ENCODE results near the gene RUNX1.

The RUNX1 gene

GRCh38 chr21:35050348-35051286 is 1.5 kb upstream of the RUNX1 start:
- no peak for DNase-seq
- no peaks in the 10 kb centered on the region for H3K9me3 Mint-ChIP-seq
- peak overlapping the region; percentile 93 for H3K4me3 Mint-ChIP-seq
- CTCF ChIA-PET: interaction anchor here (0.7 to 4.8 kb wide), 15 partner anchors 12 to 789 kb away, joined by 3 to 27 read pairs (median 3); no protein-coding TSS in a partner anchor
- peaks cover 56% of the 10 kb centered on the region for H3K4me1 Mint-ChIP-seq
- peaks cover 16% of the 10 kb centered on the region for H3K36me3 Mint-ChIP-seq
- no peaks in the 10 kb centered on the region for H3K27me3 Mint-ChIP-seq
- peak overlapping the region; percentile 98 for H3K27ac Mint-ChIP-seq

- DNase-seq: peak; percentile 47
- H3K36me3 Mint-ChIP-seq: peaks cover 35% of the 10 kb centered on the region
- H3K27ac Mint-ChIP-seq: peak overlapping the region; percentile 98
- H3K4me3 Mint-ChIP-seq: peak overlapping the region; percentile 93
- no peaks in the 10 kb centered on the region for H3K9me3 Mint-ChIP-seq
- H3K27me3 Mint-ChIP-seq: no peaks in the 10 kb centered on the region
- peaks cover 80% of the 10 kb centered on the region for H3K4me1 Mint-ChIP-seq
- CTCF ChIA-PET: interaction anchor here (0.8 to 4.8 kb wide), 15 partner anchors 16 to 303 kb away, joined by 3 to 27 read pairs (median 4); no protein-coding TSS in a partner anchor
Observed at GRCh38 chr21:35048183-35048601, 910 bp downstream of the RUNX1 start.

- Mint-ChIP-seq H3K4me1 (peaks cover 82% of the 10 kb centered on the region), H3K27me3 (no peaks in the 10 kb centered on the region), H3K27ac (peak overlapping the region; percentile 98), H3K9me3 (no peaks in the 10 kb centered on the region), H3K36me3 (peaks cover 46% of the 10 kb centered on the region), H3K4me3 (peak overlapping the region; percentile 93)
- CTCF ChIA-PET: interaction anchor here (0.6 to 4.8 kb wide), 10 partner anchors 9 to 353 kb away, joined by 3 to 27 read pairs (median 8); no protein-coding TSS in a partner anchor
- DNase-seq: no peak
Observed at GRCh38 chr21:35046880-35047229, 2.2 kb downstream of the RUNX1 start.

- no peaks in the 10 kb centered on the region for H3K27me3 Mint-ChIP-seq
- H3K27ac Mint-ChIP-seq: peak overlapping the region; percentile 98
- H3K36me3 Mint-ChIP-seq: peaks cover 51% of the 10 kb centered on the region
- peak overlapping the region; percentile 93 for H3K4me3 Mint-ChIP-seq
- no peaks in the 10 kb centered on the region for H3K9me3 Mint-ChIP-seq
- peaks cover 82% of the 10 kb centered on the region for H3K4me1 Mint-ChIP-seq
- peak; percentile 30 for DNase-seq
- CTCF ChIA-PET: interaction anchor here (0.6 to 2.9 kb wide), 7 partner anchors 9 to 354 kb away, joined by 3 to 14 read pairs (median 9); no protein-coding TSS in a partner anchor
Observed at GRCh38 chr21:35046263-35046624, 2.9 kb downstream of the RUNX1 start.

GRCh38 chr21:35045542-35046262 is 3.4 kb downstream of the RUNX1 start:
- DNase-seq: peak; percentile 66
- Mint-ChIP-seq H3K9me3 (no peaks in the 10 kb centered on the region), H3K27me3 (no peaks in the 10 kb centered on the region), H3K36me3 (peaks cover 56% of the 10 kb centered on the region), H3K4me3 (peak overlapping the region; percentile 93), H3K4me1 (peaks cover 82% of the 10 kb centered on the region), H3K27ac (peak overlapping the region; percentile 98)
- CTCF ChIA-PET: interaction anchor here (2.5 kb wide), 1 partner anchor 17 kb away, joined by 10 read pairs; no protein-coding TSS in a partner anchor

GRCh38 chr21:35044770-35045541 is 4.1 kb downstream of the RUNX1 start:
- Mint-ChIP-seq H3K9me3 (no peaks in the 10 kb centered on the region), H3K4me3 (peak overlapping the region; percentile 93), H3K4me1 (peaks cover 80% of the 10 kb centered on the region), H3K36me3 (peaks cover 61% of the 10 kb centered on the region), H3K27ac (peak overlapping the region; percentile 98), H3K27me3 (no peaks in the 10 kb centered on the region)
- no peak for DNase-seq
- CTCF ChIA-PET: interaction anchor here (1.3 to 2.5 kb wide), 2 partner anchors 16 to 155 kb away, joined by 4 to 10 read pairs; no protein-coding TSS in a partner anchor

- Mint-ChIP-seq H3K27me3 (no peaks in the 10 kb centered on the region), H3K9me3 (no peaks in the 10 kb centered on the region), H3K4me3 (peak overlapping the region; percentile 93), H3K36me3 (peaks cover 63% of the 10 kb centered on the region), H3K4me1 (peaks cover 79% of the 10 kb centered on the region), H3K27ac (peak overlapping the region; percentile 98)
- DNase-seq: no peak
- CTCF ChIA-PET: interaction anchor here (0.7 to 1.8 kb wide), 5 partner anchors 15 to 356 kb away, joined by 3 to 5 read pairs (median 4); no protein-coding TSS in a partner anchor
Observed at GRCh38 chr21:35044128-35044527, 5.0 kb downstream of the RUNX1 start.

GRCh38 chr21:35043549-35043948 is 5.6 kb downstream of the RUNX1 start:
- CTCF ChIA-PET: interaction anchor here (0.7 to 1.8 kb wide), 5 partner anchors 15 to 357 kb away, joined by 3 to 5 read pairs (median 4); no protein-coding TSS in a partner anchor
- Mint-ChIP-seq H3K4me1 (peaks cover 81% of the 10 kb centered on the region), H3K36me3 (peaks cover 62% of the 10 kb centered on the region), H3K4me3 (peak overlapping the region; percentile 93), H3K27me3 (no peaks in the 10 kb centered on the region), H3K27ac (peak overlapping the region; percentile 98), H3K9me3 (no peaks in the 10 kb centered on the region)
- DNase-seq: no peak

GRCh38 chr21:35042836-35043235 is 6.3 kb downstream of the RUNX1 start:
- Mint-ChIP-seq H3K36me3 (peaks cover 59% of the 10 kb centered on the region), H3K4me1 (peaks cover 88% of the 10 kb centered on the region), H3K9me3 (no peaks in the 10 kb centered on the region), H3K4me3 (peak overlapping the region; percentile 93), H3K27me3 (no peaks in the 10 kb centered on the region), H3K27ac (peak overlapping the region; percentile 98)
- no peak for DNase-seq
- CTCF ChIA-PET: interaction anchor here (0.7 to 1.8 kb wide), 3 partner anchors 14 to 53 kb away, joined by 3 to 5 read pairs (median 3); no protein-coding TSS in a partner anchor

GRCh38 chr21:35041881-35042280 is 7.2 kb downstream of the RUNX1 start:
- Mint-ChIP-seq H3K36me3 (peaks cover 57% of the 10 kb centered on the region), H3K27ac (peak overlapping the region; percentile 83), H3K9me3 (no peaks in the 10 kb centered on the region), H3K4me3 (peak overlapping the region; percentile 18), H3K4me1 (peaks cover 95% of the 10 kb centered on the region), H3K27me3 (no peaks in the 10 kb centered on the region)
- no peak for DNase-seq
- CTCF ChIA-PET: no interaction called here

- no peaks in the 10 kb centered on the region for H3K9me3 Mint-ChIP-seq
- peak overlapping the region; percentile 83 for H3K27ac Mint-ChIP-seq
- DNase-seq: no peak
- CTCF ChIA-PET: interaction anchor here (0.7 to 1.2 kb wide), 3 partner anchors 9 to 151 kb away, joined by 3 to 5 read pairs (median 3); no protein-coding TSS in a partner anchor
- peaks cover 61% of the 10 kb centered on the region for H3K36me3 Mint-ChIP-seq
- H3K4me1 Mint-ChIP-seq: peaks cover 98% of the 10 kb centered on the region
- no peaks in the 10 kb centered on the region for H3K27me3 Mint-ChIP-seq
- H3K4me3 Mint-ChIP-seq: peak overlapping the region; percentile 62
Observed at GRCh38 chr21:35041122-35041521, 8.0 kb downstream of the RUNX1 start.

GRCh38 chr21:35039595-35040289 is 9.4 kb downstream of the RUNX1 start:
- Mint-ChIP-seq H3K36me3 (peaks cover 69% of the 10 kb centered on the region), H3K27ac (peak overlapping the region; percentile 58), H3K4me1 (peaks cover 95% of the 10 kb centered on the region), H3K27me3 (no peaks in the 10 kb centered on the region), H3K4me3 (no peak overlapping the region), H3K9me3 (no peaks in the 10 kb centered on the region)
- CTCF ChIA-PET: interaction anchor here (1.2 kb wide), 2 partner anchors 13 to 103 kb away, joined by 3 read pairs; no protein-coding TSS in a partner anchor
- no peak for DNase-seq

Data from activated naive CD4-positive, alpha-beta T cell treated with anti-CD3 and anti-CD28 coated beads, Interleukin-2, amount 10 ng/mL, durations not matched to agents 7 days and 5 days (primary cell).